Hindlimb muscle (tissue), 1 donor: ENCODE measurements around the gene SNCB. TPM values are rescaled to one million over a fixed set of nuclear protein-coding genes. Genes with fewer than 3 reads are reported as not detected.
"Not testable (repeated sequence)": the region's sequence is repeated elsewhere in the genome, so short reads cannot be mapped to it uniquely, and the experiment has no call there.

Source experiments
- DNase-seq: peaks from one replicate; pipeline ENCODE4 v3.0.0-alpha.2; 2013
- polyA plus RNA-seq: library from polyadenylated mRNA; unstranded; fragments of 120-200 nt; gene quantifications from one replicate; pipeline ENCODE4 v1.2.1, GENCODE V29; 2013; ENCODE audit not compliant: insufficient read length

Gene SNCB
- polyA plus RNA-seq, 1 donor, result not detected

DNA sequence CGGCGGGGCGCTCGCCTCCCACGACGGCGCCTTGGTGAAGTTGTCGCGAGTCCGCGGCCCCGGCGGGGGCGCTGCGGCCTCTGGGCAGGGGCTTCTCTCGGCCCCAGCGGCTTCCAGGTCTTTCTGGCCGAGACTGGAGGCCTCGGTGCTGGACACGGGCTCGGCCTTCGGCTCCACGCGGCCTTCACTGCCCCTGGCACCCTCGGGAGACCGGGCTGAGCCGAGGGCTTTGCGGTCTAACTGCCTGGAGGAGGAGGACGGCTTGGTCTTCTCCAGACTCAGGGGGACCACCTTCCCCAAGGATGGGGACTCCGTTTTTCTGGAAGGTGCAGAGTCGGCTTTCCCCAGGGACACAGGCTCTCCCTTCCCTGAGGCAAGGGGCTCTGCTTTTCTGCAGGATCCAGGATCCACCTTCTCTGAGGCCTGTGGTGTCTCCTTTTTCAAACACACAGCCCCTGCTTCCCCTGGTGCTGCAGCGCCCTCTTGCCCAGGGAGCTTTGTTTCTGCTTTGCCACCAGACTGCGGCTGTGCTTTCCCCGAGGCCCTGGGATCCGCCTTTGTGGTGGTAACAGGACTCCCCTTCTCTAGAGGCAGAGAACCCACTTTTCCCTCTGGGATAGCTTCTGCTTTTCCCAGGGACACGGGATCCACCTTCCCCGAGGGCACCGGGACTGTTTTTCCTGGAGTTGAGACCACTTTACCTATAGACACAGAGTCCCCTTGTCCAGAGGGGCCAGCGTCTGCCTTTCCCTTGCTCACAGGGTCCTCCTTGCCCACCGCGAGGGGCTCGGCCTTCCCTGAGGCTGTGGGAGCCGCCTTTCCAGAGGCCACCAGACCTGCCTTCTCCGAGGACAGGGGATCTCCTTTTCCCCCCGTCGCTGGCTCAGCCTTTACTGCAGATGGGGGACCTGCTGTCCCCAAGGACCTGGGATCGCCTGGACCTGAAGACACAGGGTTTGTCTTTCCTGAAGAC, 32.6 kb downstream of the SNCB start:
- DNase-seq, result no peak

DNA sequence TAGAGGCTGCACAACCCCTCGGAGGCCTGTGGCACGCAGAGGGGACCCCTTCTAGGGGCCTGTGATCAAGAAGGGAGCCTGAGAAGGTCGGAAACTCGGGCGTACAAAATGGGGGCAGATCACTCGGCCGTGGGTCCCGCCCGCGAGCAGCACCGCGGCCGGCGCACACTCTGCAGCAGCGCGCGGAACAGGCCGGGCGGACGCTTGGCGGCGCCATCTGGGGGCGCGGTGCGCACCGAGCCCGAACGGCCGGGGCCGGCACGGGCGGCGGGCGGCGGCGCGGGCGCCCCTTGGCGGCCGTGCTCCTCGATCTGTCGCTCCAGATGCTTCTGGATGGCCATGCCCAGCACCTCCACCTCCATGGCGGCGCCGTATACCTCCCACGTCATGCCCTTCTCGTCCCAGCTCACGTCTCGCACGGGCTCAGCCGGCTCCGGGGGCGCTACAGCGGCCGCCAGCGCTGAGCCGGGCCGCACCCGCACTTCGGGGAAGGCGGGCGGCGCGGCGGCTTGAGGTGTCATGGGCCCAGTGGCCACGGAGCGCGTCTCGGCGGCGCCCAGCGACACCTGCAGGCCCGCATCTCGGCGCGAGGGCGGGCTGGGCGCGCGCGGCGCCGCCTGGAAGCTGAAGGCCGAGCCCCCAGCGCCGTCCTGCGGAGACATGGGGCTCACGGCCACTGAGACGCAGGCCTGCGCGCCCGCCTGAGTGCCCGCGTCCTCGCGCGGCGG, 33.5 kb downstream of the SNCB start:
- peak; percentile 38 for DNase-seq

DNA sequence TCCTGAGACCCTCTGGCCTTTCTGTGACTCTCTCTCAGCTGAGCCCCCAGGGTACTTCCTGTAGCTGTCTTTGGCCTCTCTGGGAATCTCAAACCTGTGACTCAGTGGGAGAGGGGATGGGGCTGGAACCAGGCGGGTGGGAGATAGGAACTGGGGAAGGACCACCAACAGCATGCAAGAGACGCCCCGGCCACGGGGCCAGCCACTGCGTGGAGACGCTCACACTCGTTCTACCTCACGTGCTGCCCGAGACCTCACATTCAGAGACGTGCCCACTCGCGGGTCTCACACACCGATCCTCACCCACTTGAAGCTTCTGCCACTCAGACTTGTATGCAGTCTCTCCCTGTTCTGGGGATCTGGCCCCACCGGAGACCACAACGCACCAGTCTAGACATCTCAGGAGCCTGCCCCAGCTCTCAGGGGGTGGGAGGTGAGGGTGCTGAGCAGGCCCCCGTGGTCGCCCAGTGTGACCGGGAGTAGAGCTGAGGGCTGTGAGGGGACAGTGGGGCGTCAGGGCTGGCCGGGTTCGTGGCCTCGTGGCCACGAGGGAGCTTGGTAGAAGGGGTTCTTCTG, 34.2 kb downstream of the SNCB start:
- no peak for DNase-seq

DNA sequence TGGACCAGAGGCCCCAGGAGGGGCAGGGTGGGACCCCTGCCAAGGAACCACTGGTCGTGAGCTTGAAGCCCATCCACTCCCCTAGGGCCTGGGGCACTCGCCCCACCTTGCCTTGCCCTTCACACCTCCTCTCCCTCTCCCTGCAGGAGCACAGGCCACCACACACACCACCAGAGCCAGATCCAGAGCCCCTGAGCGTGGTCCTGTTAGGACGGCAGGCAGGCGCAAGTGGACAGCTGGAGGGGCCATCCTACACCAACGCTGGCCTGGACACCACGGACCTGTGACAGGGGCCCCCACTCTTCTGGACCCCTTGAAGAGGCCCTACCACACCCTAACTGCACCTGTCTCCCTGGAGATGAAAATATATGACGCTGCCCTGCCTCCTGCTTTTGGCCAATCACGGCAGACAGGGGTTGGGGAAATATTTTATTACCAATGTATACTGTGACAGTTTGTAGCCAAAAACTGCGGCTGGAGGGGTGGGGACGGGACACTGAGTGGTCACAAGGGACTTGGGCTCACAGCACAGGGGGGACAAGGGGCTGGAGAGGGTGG, 34.9 kb downstream of the SNCB start:
- DNase-seq, result no peak

DNA sequence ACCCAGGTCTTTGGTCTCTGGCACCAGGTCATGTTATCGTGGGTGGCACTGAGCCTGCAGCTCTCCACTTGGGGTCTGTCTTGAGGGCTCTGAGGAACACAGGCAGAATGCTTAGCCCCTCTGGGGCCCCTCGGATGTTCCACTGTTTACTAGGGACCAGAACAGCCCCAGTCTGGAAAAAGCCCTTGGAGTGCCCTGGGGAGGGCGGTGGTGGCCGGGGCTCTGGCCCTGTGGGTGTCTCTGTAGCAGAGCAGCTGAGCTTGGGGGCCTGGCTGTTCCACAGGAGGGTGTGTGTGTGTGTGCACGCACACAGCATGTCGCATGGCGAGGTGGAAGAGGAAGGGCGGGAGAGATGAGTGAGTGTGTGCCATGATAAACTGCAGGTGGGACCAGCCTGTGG, 35.8 kb downstream of the SNCB start:
- no peak for DNase-seq

DNA sequence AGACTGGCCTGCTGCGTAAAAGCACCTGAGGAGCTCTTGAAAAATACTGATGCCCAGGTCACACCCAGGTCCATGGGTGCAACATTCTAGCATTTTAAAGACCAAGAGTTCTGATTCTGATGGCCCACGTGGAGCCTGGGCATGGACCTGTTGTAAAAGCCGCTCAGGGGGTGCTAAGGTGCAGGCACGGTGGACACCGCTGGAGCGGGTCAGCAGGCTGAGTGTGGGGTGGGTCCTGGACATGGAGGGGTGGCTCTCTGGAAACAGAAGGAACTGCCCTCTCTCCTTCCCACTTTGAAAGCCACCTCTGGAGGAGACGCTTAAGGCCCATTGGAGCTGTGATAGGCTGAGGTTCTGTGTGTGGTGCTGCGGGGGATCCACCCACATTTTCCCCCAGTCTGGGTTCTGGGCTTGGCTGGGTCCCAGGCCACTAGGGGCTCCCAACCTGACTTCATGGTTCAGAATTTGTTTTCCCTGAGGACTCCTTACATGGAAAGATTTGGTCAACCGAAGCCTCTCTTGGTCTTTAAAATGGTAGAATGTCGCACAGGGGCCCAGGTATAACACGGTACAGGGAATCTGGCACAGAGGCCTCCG, 37.0 kb downstream of the SNCB start:
- no peak for DNase-seq

DNA sequence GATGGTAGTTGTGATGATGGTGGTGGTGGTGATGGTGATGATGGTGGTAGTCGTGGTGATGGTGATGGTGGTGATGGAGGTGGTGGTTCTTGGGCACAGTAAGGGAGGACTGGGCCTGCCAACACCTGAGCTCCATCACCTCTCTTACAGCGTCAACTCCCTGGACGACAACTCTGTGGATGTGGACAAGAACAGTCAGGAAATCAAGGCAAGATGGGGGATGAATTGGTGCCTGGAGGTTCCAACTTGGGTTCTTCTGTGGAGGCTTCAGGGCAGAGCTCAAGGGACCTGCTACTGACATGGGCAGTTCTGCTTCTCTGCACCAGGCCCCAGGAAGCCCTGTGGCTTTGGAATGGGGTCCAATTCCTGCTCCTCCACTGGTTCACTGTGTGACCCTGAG, 37.8 kb downstream of the SNCB start:
- no peak for DNase-seq

DNA sequence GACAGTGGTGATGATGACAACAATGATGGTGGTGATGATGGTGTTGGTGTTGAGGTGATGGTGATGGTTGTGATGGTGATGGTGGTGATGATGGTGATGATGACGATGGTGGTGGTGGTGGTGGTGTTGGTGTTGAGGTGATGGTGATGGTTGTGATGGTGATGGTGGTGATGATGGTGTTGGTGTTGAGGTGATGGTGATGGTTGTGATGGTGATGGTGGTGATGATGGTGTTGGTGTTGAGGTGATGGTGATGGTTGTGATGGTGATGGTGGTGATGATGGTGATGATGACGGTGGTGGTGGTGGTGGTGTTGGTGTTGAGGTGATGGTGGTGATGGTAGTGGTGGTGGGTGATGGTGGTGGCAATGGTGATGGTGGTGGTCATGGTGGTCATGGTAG, 38.7 kb downstream of the SNCB start:
- not testable (repeated sequence) for DNase-seq

DNA sequence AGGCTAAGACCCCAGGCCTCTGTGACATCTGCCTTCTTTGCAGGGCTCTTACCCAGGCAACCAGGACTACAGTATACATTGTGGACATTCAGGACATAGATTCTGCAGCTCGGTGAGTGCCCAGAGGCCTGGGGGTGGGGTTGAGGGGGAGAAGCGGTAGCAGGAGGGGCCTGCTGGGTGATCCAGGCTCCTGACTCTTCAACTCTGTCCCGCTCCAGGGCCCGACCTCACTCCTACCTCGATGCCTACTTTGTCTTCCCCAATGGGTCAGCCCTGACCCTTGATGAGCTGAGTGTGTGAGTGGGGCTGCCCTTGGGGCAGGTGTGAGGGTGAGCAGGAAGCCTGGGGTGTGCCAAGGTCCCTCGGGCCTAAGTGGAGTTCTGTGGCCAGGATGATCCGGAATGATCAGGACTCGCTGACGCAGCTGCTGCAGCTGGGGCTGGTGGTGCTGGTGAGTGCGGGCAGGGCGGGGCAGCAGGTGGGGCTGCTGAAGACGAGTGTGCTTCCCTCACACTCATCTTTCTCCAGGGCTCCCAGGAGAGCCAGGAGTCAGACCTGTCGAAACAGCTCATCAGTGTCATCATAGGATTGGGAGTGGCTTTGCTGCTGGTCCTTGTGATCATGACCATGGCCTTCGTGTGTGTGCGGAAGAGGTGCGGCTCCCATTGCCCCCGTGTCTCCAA, 40.2 kb downstream of the SNCB start:
- DNase-seq, result no peak

DNA sequence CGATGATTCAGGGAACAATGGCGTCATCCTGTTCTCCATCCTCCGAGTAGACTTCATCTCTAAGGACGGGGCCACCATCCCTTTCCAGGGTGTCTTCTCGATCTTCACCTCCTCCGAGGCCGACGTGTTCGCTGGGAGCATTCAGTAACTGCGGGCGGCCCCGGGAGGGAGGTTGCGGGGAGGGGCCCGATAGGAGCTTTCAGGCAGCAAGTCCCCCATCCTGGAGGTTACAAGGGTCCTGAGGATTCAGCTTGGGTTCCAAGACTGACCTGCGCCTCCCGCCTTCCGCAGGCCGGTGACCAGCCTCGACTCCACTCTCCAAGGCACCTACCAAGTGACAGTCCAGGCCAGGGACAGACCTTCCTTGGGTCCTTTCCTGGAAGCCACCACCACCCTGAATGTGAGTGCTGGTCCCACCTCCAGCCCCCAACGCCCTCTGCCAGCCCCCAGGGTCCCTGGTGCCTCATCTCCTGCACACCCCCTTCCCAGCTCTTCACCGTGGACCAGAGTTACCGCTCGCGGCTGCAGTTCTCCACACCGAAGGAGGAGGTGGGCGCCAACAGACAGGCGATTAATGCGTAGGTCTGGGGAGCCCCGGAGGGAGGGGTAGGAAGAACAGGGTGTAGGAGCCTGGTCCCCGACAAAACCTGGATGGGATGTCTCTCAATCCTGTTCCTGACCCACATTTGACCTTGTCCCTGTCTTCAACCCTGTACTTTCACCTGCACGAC, 41.1 kb downstream of the SNCB start:
- no peak for DNase-seq

DNA sequence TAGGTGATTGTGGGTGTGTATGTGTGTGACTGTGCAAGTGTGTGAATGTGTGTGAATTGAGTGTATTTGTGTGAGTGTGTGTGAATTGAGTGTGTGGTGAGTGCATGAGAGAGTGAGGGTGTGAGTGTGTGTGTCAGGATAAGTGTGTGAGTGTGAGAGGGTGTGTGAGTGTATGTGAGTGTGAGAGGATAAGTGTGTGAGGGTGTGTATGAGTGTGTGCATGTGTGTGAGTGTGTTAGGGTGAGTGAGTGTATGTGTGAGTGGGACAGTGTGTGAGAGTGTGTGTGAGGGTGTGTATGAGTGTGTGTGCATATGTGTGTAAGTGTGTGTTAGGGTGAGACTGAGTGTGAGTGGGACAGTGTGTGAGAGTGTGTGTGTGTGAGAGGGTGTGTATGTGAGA, 42.0 kb downstream of the SNCB start:
- no peak for DNase-seq

DNA sequence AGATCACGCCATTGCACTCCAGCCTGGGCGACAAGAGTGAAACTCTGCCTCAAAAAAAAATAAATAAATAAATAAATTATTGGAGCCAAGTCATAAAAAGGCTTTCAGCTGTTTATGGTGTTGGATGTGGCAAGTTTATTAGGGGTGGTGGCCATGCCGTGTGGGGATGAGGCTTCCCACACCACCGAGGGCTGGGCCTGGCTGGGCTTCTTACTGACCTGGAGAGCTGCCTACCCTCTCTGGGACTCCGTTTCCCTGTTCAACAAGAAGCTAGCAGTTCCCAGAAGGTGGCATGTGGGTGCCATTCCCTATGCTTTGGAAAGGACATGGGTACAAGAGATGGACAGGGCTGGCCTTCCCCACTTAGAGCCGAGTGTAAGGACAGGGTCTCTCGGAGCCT, 42.9 kb downstream of the SNCB start:
- DNase-seq, result no peak

DNA sequence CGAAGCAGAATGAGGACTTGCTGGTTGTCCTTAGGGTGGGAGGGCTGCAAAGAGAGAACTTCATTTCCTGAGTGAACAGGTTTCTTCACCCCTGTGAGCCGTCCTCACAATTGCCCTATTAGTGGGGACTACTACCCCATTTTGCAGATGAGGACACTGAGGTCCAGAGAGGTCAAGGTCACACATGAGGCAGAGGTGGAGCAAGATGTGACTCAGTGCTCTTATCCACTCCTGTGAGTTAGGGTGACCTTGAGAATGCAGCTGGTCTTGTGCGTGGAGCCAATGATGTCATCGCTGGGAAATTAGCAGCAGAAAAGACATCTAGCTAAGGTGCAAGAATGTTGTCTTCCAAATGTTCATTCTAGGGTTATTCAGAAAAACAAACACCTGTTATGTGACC, 47.3 kb downstream of the SNCB start:
- no peak for DNase-seq

DNA sequence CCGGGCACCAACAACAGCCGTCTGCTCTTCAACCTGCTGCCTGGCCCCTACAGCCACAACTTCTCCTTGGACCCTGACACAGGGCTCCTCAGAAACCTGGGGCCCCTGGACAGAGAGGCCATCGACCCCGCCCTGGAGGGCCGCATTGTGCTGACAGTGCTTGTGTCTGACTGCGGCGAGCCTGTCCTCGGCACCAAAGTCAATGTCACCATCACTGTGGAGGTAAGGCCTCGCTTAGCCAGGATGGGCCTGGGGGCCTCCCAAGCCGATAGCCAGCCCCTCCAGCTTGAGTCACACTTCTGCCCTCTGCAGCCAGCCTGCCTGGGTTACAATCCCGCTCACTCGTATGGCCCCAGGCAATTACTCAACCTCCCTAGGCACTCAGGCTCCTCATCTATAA, 49.0 kb downstream of the SNCB start:
- no peak for DNase-seq

DNA sequence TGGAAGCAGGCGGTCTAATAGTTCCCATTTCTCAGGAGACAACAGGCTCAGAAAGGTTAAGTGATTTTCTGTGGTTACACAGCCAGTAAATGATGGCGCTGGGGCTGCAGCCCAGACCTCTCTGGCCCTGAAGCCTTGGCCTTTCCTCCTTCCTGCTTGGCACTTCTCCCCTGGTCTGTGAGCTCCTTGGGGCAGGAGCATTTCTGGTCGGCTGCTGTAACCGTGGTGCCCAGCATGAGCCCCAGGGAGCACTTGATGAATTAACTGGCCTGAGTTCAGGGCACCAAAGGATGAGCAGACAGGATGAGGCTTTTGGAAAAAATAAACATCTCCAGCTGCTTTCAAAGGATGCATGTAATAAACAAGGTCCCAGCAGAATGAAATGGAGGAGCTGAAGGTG, 51.0 kb downstream of the SNCB start:
- DNase-seq, result no peak

DNA sequence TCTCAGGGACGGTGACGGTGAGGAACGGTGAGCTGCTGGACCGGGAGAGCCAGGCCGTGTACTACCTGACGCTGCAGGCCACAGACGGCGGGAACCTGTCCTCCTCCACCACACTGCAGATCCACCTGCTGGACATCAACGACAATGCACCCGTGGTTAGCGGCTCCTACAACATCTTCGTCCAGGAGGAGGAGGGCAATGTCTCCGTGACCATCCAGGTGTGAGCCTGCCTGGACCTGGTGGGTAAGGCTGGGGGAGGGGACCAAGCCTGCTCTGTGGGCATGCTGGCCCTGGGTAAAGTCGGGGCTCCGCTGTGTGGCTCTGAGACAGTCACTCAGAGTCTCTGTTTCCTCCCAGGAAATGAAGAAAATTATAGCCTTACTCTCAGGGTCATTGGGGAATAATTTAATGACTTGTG, 51.9 kb downstream of the SNCB start:
- peak; percentile 20 for DNase-seq

DNA sequence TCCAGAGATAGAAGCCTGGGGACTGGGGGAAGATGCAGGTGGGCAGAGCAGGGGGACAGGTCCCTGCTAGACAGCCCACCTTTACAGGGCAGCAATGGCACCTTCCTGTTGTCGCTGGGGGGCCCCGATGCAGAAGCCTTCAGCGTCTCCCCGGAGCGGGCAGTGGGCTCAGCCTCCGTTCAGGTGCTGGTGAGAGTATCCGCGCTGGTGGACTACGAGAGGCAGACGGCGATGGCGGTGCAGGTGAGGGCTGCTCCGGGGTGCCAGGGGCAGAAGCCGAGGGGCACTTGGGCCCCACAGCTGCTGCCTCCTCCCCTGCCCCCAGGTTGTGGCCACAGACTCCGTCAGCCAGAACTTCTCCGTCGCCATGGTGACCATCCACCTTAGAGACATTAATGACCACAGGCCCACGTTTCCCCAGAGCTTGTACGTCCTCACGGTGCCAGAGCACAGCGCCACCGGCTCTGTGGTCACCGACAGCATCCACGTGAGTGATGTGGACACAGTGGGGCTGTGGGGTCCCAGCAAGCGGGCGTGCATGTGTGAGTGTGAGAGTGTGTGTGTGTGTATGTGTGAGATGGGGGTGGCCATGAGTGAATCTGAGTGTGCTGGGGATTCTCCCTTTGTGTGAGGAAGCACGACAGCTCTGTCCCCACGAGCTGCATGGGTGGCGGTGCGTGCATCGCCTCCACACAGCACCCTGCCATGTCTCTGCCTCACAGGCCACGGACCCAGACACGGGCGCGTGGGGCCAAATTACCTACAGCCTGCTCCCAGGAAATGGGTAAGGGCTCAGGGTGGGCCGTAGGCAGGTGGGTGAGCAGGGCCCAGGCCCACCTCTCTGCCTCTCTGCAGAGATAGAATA, 52.8 kb downstream of the SNCB start:
- DNase-seq, result no peak

DNA sequence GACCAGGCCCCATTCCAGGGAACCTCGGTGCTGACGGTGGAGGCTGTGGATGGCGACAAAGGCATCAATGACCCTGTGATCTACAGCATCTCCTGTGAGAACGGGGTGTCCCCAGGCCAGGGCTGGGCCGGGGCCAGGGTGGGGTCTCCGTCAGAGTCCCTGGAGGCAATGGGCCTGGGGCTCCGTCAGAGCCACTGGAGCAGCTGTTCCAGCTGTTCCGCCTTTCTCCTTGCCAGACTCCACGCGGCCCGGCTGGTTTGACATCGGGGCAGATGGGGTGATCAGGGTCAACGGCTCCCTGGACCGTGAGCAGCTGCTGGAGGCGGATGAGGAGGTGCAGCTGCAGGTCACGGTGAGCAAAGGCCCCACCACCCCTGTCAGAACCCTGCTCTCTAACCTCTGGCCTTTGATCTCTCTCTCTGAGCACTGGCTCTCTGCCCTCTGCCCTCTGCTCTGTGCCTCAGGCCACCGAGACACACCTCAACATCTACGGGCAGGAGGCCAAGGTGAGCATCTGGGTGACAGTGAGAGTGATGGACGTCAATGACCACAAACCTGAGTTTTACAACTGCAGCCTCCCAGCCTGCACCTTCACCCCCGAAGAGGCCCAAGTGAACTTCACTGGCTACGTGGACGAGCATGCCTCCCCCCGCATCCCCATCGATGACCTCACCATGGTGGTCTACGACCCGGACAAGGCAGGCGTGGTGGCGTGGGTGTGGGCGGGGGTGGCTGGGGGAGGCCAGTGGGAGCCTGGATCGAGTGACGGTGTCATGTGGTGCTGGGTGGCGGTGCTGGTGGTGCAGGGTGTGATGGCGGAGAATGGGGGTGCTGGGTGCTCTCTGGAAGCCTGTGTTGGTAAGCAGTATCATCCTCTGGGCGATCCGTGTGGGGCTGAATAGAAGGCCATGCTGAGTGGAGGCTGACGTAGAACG, 54.6 kb downstream of the SNCB start:
- DNase-seq, result no peak

DNA sequence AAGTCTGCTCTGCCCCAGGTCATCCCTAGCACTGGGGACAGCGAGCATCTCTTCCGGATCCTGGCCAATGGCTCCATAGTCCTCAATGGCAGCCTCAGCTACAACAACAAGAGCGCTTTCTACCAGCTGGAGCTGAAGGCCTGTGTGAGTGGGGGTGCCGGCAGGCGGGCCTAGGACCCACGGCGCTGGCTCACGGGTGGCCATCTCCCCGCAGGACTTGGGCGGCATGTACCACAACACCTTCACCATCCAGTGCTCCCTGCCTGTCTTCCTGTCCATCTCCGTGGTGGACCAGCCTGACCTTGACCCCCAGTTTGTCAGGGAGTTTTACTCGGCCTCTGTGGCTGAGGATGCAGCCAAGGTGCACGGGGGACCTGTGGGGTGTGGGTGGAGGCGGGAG, 55.3 kb downstream of the SNCB start:
- DNase-seq, result no peak

DNA sequence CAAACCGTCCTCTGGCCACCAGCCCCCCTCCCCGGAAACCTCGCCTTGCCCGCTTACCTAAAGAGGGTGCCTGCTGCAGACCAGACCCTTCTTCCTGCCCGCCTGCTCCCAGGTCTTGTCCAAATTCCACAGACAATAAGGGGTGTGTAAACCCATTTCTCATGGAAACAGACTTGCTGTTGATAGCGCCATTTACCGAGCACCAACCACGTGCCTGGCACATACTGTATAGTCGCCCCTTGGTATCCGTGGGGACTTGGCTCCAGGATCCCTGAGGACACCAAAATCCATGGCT, 56.1 kb downstream of the SNCB start:
- no peak for DNase-seq
